Measurements from ENCODE around the gene EFL1. TPM values are rescaled to one million over a fixed set of nuclear protein-coding genes. Genes with fewer than 3 reads are reported as not detected.

EFL1 gene
- total and polyA plus RNA-seq, 2 of the 8 experiments (the other 6 are each of a cell fraction or from before 2014, with no cell fraction given): 10.8 to 31.5 TPM

DNA sequence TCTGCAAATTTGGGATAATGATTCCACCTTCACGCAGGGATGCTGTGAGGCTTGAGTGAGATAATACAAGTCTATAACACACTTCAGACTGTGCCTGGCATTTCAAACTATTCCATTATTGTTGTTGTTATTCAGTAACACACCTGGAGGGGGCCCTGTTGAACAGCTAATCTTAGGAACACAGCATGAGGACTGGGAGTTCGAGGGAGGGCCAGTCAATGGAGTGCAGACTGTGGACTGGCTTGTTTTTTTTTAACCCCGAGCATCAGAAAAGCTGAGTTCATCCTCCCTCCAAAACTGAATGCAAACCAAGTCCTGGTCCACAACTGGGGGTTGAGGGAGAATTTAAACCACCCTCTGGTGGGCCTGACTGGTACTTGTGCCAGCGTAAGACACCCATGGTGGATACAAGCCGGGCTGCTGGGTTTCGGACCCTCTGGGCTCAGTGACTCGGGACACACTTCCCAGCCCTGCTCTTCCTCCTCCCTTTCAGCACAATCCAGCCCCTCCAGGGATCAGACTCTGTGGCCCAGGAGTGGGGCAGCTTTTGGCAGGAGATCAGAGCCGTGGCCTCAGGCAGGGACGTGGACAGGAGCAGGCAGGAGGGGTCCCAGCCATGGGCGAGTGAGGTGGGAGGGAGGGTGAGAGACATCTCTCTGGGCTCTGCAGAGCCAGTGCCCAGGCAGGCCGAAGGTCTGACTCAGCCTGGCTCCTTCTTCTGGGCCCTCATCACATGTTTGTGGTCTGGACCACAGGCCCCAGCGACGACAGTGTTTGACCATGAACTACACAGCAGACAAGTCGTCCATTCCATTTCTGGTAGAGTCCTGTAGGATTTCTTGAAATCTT is 180.4 kb downstream of the EFL1 start:
- H3K27me3 ChIP-seq (replicated peaks in 1 of 4; ENCODE audit: control insufficient read depth in 3 of 4, extremely low read depth in 1 of 4, insufficient read depth in 3 of 4, low read length in 3 of 4): no peaks in the 10 kb centered on the region
- no peak overlapping the region for H3K4ac ChIP-seq (replicated peaks; ENCODE audit: insufficient read length, low read depth, low read length)
- H3K79me1 ChIP-seq (ENCODE audit: low read depth, low read length): no peaks in the 10 kb centered on the region
- no peaks in the 10 kb centered on the region for H4K20me1 ChIP-seq (replicated peaks in 1 of 2; ENCODE audit: control insufficient read depth in 1 of 2, insufficient read depth in 2 of 2, low read length in 2 of 2)
- H4K5ac ChIP-seq (ENCODE audit: insufficient read length, low read depth, low read length): no peak overlapping the region
- DNase-seq (ENCODE audit: low read depth in 1 of 2, low spot score in 2 of 2): peak in 1 of 2 experiments; percentile 67
- H2BK12ac ChIP-seq (ENCODE audit: low read depth, low read length): no peak overlapping the region; the same call in 1 of the 2 replicates
- peak; percentile 96 for FAIRE-seq
- H3K18ac ChIP-seq (ENCODE audit: extremely low read depth, low read length): no peak overlapping the region
- no peak overlapping the region for H2AK5ac ChIP-seq (ENCODE audit: low read depth, low read length)
- H3K79me2 ChIP-seq (ENCODE audit: control insufficient read depth in 1 of 2, insufficient read depth in 2 of 2, low read length in 2 of 2): no peaks in the 10 kb centered on the region
- WGBS, 2 experiments (ENCODE audit: extremely low coverage in 1 of 2, insufficient coverage in 1 of 2, insufficient read length in 1 of 2, insufficient replicate concordance in 2 of 2, low coverage in 1 of 2, low lambda C conversion rate in 2 of 2, missing lambda C conversion rate in 1 of 2): 82% methylated on average over 14 of the region's 14 CpGs; no CpG with 5 or more reads in 1 of the 2 experiments
- H2BK20ac ChIP-seq (ENCODE audit: low read length): no peak overlapping the region
- POLR2A ChIA-PET (ENCODE audit: partially characterized antibody): interaction anchor here (0.7 to 1.5 kb wide), 3 partner anchors 10 to 195 kb away, joined by 3 to 4 read pairs (median 3); no protein-coding TSS in a partner anchor
- peak overlapping the region; percentile 38; the same call in 1 of the 2 replicates for H2BK15ac ChIP-seq (ENCODE audit: low read length)
- no peak overlapping the region for H3K27ac ChIP-seq (ENCODE audit: low read depth, low read length)
- no peak overlapping the region; a peak in 1 of 7 replicates for H3K9ac ChIP-seq (replicated peaks in 1 of 4; ENCODE audit: extremely low read depth in 1 of 4, low read depth in 3 of 4, low read length in 3 of 4)
- H3K9me3 ChIP-seq (ENCODE audit: insufficient read depth in 2 of 2, low read depth in 1 of 2, low read length in 1 of 2): no peaks in the 10 kb centered on the region
- no peak overlapping the region for H3K4me3 ChIP-seq (ENCODE audit: extremely low read depth in 1 of 4, insufficient read depth in 2 of 4, low read depth in 3 of 4, low read length in 4 of 4)
- peak; percentile 80 to 87 for TF ChIP-seq RAD21 (IDR thresholded peaks at IDR 0.05 in 1 of 2, conservative IDR thresholded peaks at IDR 0.05 in 1 of 2; ENCODE audit: low read depth in 2 of 2, low read length in 2 of 2)
- TF ChIP-seq, protein P1, sequence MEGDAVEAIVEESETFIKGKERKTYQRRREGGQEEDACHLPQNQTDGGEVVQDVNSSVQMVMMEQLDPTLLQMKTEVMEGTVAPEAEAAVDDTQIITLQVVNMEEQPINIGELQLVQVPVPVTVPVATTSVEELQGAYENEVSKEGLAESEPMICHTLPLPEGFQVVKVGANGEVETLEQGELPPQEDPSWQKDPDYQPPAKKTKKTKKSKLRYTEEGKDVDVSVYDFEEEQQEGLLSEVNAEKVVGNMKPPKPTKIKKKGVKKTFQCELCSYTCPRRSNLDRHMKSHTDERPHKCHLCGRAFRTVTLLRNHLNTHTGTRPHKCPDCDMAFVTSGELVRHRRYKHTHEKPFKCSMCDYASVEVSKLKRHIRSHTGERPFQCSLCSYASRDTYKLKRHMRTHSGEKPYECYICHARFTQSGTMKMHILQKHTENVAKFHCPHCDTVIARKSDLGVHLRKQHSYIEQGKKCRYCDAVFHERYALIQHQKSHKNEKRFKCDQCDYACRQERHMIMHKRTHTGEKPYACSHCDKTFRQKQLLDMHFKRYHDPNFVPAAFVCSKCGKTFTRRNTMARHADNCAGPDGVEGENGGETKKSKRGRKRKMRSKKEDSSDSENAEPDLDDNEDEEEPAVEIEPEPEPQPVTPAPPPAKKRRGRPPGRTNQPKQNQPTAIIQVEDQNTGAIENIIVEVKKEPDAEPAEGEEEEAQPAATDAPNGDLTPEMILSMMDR (IDR thresholded peaks at IDR 0.05; ENCODE audit: control extremely low read depth in 1 of 3, insufficient read depth in 1 of 3, low read depth in 1 of 3, low read length in 3 of 3): peak in 2 of 3 experiments; percentile 66 to 74; a peak in 3 of 4 replicates
- TF ChIP-seq FOSL1 (IDR thresholded peaks at IDR 0.05; ENCODE audit: insufficient read depth, low read depth, low read length): no peak
- H3K23ac ChIP-seq (ENCODE audit: insufficient read length): no peak overlapping the region
- no peaks in the 10 kb centered on the region for H3K36me3 ChIP-seq (ENCODE audit: control insufficient read depth in 2 of 4, insufficient read depth in 4 of 4, low read length in 3 of 4)
- no peak overlapping the region for H2BK120ac ChIP-seq (replicated peaks; ENCODE audit: low read depth, low read length)
- H3K14ac ChIP-seq (ENCODE audit: insufficient read length): no peak overlapping the region
- peaks cover 0 to 2% (median 0%) of the 10 kb centered on the region in 4 experiments; a peak in 1 of 7 replicates for H3K4me1 ChIP-seq (replicated peaks in 1 of 4; ENCODE audit: control insufficient read depth in 3 of 4, insufficient read depth in 4 of 4, low read length in 3 of 4)
- CTCF ChIA-PET (ENCODE audit: partially characterized antibody): interaction anchor here (0.7 to 4.6 kb wide), 21 partner anchors 10 to 145 kb away, joined by 3 to 27 read pairs (median 5); no protein-coding TSS in a partner anchor
- H3K4me2 ChIP-seq (ENCODE audit: insufficient read depth in 1 of 2, low read depth in 2 of 2, low read length in 2 of 2): no peak overlapping the region
- no peak overlapping the region for H4K91ac ChIP-seq (replicated peaks; ENCODE audit: insufficient read length, low read length)
- no peaks in the 10 kb centered on the region for H3K23me2 ChIP-seq (ENCODE audit: low read depth, low read length)
- no peak overlapping the region for H3K56ac ChIP-seq (replicated peaks; ENCODE audit: insufficient read length, low read depth, low read length)
- peak overlapping the region; percentile 22; the same call in 1 of the 2 replicates for H4K8ac ChIP-seq (ENCODE audit: extremely low read depth, insufficient read depth, low read length)
- H2BK5ac ChIP-seq (ENCODE audit: low read depth, low read length): peak overlapping the region; percentile 4; the same call in 1 of the 2 replicates
- peak overlapping the region; percentile 54 for H2AFZ ChIP-seq (ENCODE audit: low read length)
